ENCODE data around the gene TUT7. TPM values are rescaled to one million over a fixed set of nuclear protein-coding genes. Genes with fewer than 3 reads are reported as not detected.

The TUT7 gene
- total and polyA plus RNA-seq, 10 of the 15 experiments (the other 5 are each of a cell fraction or from before 2014, with no cell fraction given), result 10.0 to 49.8 (median 30.4) TPM

GRCh38 chr9:86238861-86239770, 115.1 kb downstream of the TUT7 start:
- ATAC-seq, result peak; percentile 52; the same call in 2 of the 3 replicates
- H3K4me2 ChIP-seq (ENCODE audit: control insufficient read depth, insufficient read depth), result no peak overlapping the region
- H3K36me3 ChIP-seq (ENCODE audit: control insufficient read depth in 2 of 2, insufficient read depth in 2 of 2, low read length in 1 of 2), result no peaks in the 10 kb centered on the region
- H3K4me3 ChIP-seq, result no peak overlapping the region
- H3K9me3 ChIP-seq (replicated peaks; ENCODE audit: control insufficient read depth, insufficient read depth, low read length), result no peaks in the 10 kb centered on the region
- POLR2A ChIA-PET, result interaction anchor here (0.7 kb wide), 1 partner anchor 159 kb away, joined by 3 read pairs; no protein-coding TSS in a partner anchor
- FAIRE-seq, result no peak
- H3K4me1 ChIP-seq (ENCODE audit: control insufficient read depth, insufficient read depth, low read length), result no peaks in the 10 kb centered on the region
- SMC1A ChIA-PET (ENCODE audit: uncharacterized antibody, unreplicated experiment), result interaction anchor here (0.6 to 2.6 kb wide), 7 partner anchors 8 to 709 kb away, joined by 3 to 13 read pairs (median 3); no protein-coding TSS in a partner anchor
- no peaks in the 10 kb centered on the region for H4K20me1 ChIP-seq (ENCODE audit: control insufficient read depth, insufficient read depth)
- BruUV-seq (replicated peaks), result no TSS peak
- intact Hi-C loops (cut with micrococcal nuclease; ENCODE audit: unreplicated experiment) (no loop called here), in situ Hi-C loops (cut with MboI) (no loop called here)
- RAD21 ChIA-PET (ENCODE audit: unreplicated experiment), result interaction anchor here (1.0 to 2.3 kb wide), 2 partner anchors 7 to 37 kb away, joined by 3 to 6 read pairs; no protein-coding TSS in a partner anchor
- TF ChIP-seq CBFB (IDR thresholded peaks at IDR 0.05; ENCODE audit: low read depth) (no peak), SRF (IDR thresholded peaks at IDR 0.05; ENCODE audit: low read depth in 2 of 2, low read length in 2 of 2) (no peak), ZNF622 (IDR thresholded peaks at IDR 0.05) (no peak)
- no peak overlapping the region for H3K27ac ChIP-seq (ENCODE audit: control insufficient read depth, insufficient read depth)
- no peaks in the 10 kb centered on the region for H3K27me3 ChIP-seq (replicated peaks in 1 of 2; ENCODE audit: control insufficient read depth in 2 of 2, insufficient read depth in 2 of 2, low read length in 1 of 2)
- no peak for DNase-seq (ENCODE audit: low read depth, low spot score)
- no peaks in the 10 kb centered on the region for H3K79me2 ChIP-seq (ENCODE audit: control insufficient read depth, insufficient read depth, low read length)
- CTCF ChIA-PET, result interaction anchor here (1.0 to 3.4 kb wide), 2 partner anchors 37 kb away, joined by 6 to 24 read pairs; no protein-coding TSS in a partner anchor
- no peak overlapping the region for H3K9ac ChIP-seq (ENCODE audit: control insufficient read depth, insufficient read depth, low read length)
- no peak overlapping the region for H2AFZ ChIP-seq (ENCODE audit: control insufficient read depth, low read depth, low read length)
- 61% methylated on average over 10 of the region's 10 CpGs for WGBS (ENCODE audit: insufficient coverage, insufficient replicate concordance, low lambda C conversion rate, missing lambda C conversion rate)

Small RNA genes lying within 50 kb of the gene (small RNA-seq; reads per million reads assigned to genes)
- not detected for gene RN7SKP264

Other genes starting within 250 kb of the TUT7 start
- 0.06 TPM in 1 of 2 replicates, not detected in the other for gene C9orf153, start 94.8 kb downstream of the TUT7 start, total RNA-seq (2014; rRNA removed)
- 0.18 and 0.22 TPM in 2 replicates for gene C9orf153, start 94.8 kb downstream of the TUT7 start, total RNA-seq (2014; rRNA removed; fragmentation: Illumina TruSeq; extraction: Trizol)
- gene C9orf153, start 94.8 kb downstream of the TUT7 start, total RNA-seq (2021), result 0.18 TPM in 1 of 2 replicates, not detected in the other
- gene C9orf153, start 94.8 kb downstream of the TUT7 start, polyA plus RNA-seq (2011; rRNA removed), result 0.08 and 0.26 TPM in 2 replicates
- gene C9orf153, start 94.8 kb downstream of the TUT7 start, polyA plus RNA-seq (2014; fragmentation: Illumina TruSeq; extraction: Trizol), result 0.03 and 0.33 TPM in 2 replicates
- gene C9orf153, start 94.8 kb downstream of the TUT7 start, polyA plus RNA-seq (2014; fragmentation: Nextera tagmentation; extraction: Ambion mirVana), result under 1 TPM; 0.09 to 0.23 TPM
- gene C9orf153, start 94.8 kb downstream of the TUT7 start, polyA plus RNA-seq (2014; rRNA removed), result not detected in 2 replicates
- 1 to 10 TPM in 1 of 2 experiments, under 1 TPM in 1; 0.43 to 1.2 TPM for gene C9orf153, start 94.8 kb downstream of the TUT7 start, polyA plus RNA-seq (2016; fragmentation: Nextera tagmentation; extraction: Ambion mirVana)
- gene ISCA1, start 71.9 kb downstream of the TUT7 start, total RNA-seq (2014; rRNA removed), result 23.8 and 25.4 TPM in 2 replicates
- gene ISCA1, start 71.9 kb downstream of the TUT7 start, total RNA-seq (2014; rRNA removed; fragmentation: Illumina TruSeq; extraction: Trizol), result 24.5 and 25.4 TPM in 2 replicates
- gene ISCA1, start 71.9 kb downstream of the TUT7 start, total RNA-seq (2021), result 14.7 and 16.9 TPM in 2 replicates
- gene ISCA1, start 71.9 kb downstream of the TUT7 start, polyA plus RNA-seq (2011; rRNA removed), result 25.6 and 35.4 TPM in 2 replicates
- gene ISCA1, start 71.9 kb downstream of the TUT7 start, polyA plus RNA-seq (2014; fragmentation: Illumina TruSeq; extraction: Trizol), result 25.4 and 29.3 TPM in 2 replicates
- gene ISCA1, start 71.9 kb downstream of the TUT7 start, polyA plus RNA-seq (2014; fragmentation: Nextera tagmentation; extraction: Ambion mirVana), result 10 to 100 TPM in 1 of 2 experiments, 1 to 10 TPM in 1; 8.9 to 10.9 TPM
- 17.6 and 21.3 TPM in 2 replicates for gene ISCA1, start 71.9 kb downstream of the TUT7 start, polyA plus RNA-seq (2014; rRNA removed)
- gene ISCA1, start 71.9 kb downstream of the TUT7 start, polyA plus RNA-seq (2016; fragmentation: Nextera tagmentation; extraction: Ambion mirVana), result 10 to 100 TPM; 32.9 to 36.0 TPM